AG09319 (cell line): Measurements from ENCODE around the gene SRPX.

Source experiments
- DNase-seq: peaks from one replicate; pipeline ENCODE4 v3.0.0-alpha.2; 2010; ENCODE audit warnings: low read depth; ENCODE audit errors: extremely low read depth
- CTCF ChIP-seq: IDR thresholded peaks from 2 replicates; pipeline ENCODE4 v1.5.1; 2011; ENCODE audit warnings: low read depth, mild to moderate bottlenecking, inconsistent platforms, low read length, moderate library complexity

Gene SRPX

GRCh38 chrX:38116706-38117105, 104.0 kb downstream of the SRPX start:
- no peak for TF ChIP-seq CTCF
- no peak for DNase-seq

- no peak for DNase-seq
- TF ChIP-seq CTCF: no peak
Measured at GRCh38 chrX:38112566-38112965, 108.1 kb downstream of the SRPX start.

- TF ChIP-seq CTCF: no peak
- no peak for DNase-seq
Measured at GRCh38 chrX:38111196-38111595, 109.5 kb downstream of the SRPX start.

- TF ChIP-seq CTCF: no peak
Measured at GRCh38 chrX:38110231-38110630, 110.4 kb downstream of the SRPX start.

GRCh38 chrX:38109042-38109898, 111.4 kb downstream of the SRPX start:
- TF ChIP-seq CTCF: no peak
- no peak for DNase-seq

More at GRCh38 chrX:38110231-38110630, 110.4 kb downstream of the SRPX start:
- no peak for DNase-seq

GRCh38 chrX:38108364-38108763, 112.3 kb downstream of the SRPX start:
- DNase-seq: no peak
- TF ChIP-seq CTCF: no peak

- no peak for TF ChIP-seq CTCF
- DNase-seq: no peak
Measured at GRCh38 chrX:38106991-38107655, 113.5 kb downstream of the SRPX start.
